ENCODE data around the gene SETD5.

SETD5 gene

GRCh38 chr3:9390265-9390888 lies 7.0 kb upstream of the SETD5 start:
- DNase-seq = no peak

- no peak for DNase-seq
Measured at GRCh38 chr3:9392041-9392440, 5.4 kb upstream of the SETD5 start.

DNA sequence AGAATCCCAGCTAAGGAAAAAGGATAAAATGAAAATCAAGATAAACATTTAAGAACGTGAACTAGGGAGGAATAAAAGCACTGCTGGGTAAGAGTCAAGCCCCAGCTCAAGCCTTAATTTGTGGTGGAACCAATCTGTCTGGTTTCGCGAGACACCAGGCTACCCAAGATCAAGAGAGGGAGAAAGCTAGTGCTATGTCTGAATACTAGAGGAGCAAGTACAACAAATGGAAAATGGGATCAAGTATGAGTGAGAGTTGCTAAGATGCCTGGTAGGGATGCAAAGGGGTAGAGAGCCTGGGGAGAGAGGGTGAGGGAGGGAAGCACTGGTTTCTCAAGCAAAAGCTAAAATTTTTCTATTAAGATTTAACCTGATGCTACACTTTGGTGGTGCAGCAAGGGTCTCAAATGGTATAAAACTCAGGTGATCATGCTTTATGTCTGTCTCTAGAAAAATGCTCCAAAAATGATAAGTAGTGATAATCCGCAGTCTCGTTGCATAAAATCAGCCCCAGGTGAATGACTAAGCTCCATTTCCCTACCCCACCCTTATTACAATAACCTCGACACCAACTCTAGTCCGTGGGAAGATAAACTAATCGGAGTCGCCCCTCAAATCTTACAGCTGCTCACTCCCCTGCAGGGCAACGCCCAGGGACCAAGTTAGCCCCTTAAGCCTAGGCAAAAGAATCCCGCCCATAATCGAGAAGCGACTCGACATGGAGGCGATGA lies 1.7 kb upstream of the SETD5 start:
- DNase-seq = no peak

GRCh38 chr3:9396301-9396631 lies 1.1 kb upstream of the SETD5 start:
- no peak for DNase-seq

DNA sequence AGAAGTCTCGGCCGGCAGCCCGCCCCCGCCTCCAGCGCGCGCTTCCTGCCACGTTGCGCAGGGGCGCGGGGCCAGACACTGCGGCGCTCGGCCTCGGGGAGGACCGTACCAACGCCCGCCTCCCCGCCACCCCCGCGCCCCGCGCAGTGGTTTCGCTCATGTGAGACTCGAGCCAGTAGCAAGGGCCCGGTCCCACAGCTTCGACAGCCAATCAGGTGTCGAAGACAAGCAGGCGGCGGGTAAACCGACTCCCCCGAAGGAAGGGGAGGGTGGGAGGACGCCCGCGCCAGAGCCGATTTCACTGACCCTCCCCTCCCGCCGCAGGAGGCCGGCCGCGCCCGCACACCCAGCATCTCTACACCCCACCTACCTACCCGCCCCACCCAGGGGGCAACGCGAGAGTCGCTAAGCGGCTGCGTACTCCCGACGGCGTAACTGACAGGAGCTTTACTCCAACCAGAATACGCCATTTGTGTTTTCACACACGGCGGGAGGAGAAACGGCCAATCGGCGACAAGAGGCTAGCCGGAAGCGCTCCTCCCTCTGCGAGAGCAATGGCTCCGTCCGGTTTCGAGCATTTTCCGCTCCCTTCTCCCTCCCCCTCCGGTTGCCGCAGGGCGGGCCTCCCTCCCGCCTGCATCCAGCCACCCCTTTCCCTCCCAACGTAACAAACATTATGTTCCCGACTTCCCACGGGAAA lies 633 bp upstream of the SETD5 start:
- DNase-seq = peak; percentile 76

DNA sequence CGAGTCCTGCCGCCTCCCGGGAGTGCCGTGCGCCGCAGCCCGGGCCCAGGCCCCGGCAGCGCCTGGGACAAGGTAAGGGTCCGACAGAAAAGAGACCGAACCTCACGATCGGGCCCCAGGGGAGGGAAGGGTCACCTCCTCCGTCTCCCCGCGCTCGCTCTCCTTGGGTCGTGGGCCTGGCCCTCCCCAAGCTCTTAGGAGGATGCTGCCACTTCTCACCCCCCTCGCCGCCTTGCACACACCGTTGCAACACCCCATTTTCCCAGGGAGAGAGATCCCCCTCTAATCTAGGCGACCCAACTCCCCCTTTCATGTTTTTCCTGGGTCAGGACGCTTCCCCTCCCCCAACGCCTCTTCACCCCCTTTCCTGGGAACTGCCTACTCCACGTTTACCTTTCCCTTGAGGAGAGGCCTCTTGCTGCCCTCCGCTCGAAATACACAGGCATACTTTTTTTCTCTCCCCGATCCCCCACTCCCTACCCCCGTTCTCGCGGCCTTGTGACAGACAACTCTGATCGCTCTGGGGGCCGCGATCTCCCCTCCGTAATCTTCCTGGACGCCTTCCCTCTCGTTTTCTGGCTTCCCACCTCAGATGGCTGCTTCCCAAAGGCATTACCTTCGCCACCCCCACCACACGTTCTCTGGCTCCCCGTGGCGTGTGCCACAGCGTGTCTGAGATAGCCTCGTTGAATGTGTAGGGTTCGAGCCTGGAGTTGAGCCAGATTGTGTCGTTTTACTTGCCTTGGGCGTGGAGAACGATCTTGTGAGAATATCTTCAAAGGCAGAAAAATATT lies 688 bp downstream of the SETD5 start:
- peak; percentile 10 for DNase-seq

DNA sequence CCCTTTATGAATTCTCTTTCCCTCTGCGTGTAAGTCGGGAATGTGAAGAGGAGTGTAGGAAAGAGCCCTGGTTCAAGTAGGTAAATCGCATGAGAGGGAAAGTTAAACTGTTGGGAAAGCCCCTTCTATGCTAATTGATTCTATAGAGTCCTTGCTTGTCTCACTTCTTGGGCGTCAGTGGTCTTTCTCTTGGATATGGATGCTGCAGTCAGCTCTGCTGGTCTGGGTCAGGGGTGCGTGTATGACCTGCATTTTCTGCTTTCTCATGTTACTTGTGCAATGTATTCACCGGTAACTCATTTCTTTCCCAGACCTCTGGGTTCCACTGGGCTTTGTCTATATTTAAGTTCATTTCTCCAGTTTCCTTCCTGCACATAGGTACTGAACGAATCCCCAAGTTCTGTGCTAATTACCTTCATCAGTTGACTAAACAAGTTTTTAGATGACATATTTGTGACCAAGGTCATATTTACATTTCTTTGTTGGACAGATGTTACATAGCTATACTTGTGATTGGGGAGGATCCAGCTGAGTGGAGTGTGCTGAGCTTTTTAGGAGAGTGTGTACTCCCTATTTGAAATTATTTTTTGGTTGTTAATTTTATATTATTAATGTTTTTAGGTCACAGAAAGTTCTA lies 1.4 kb downstream of the SETD5 start:
- no peak for DNase-seq

GRCh38 chr3:9399337-9399703 lies 1.9 kb downstream of the SETD5 start:
- DNase-seq = no peak

DNA sequence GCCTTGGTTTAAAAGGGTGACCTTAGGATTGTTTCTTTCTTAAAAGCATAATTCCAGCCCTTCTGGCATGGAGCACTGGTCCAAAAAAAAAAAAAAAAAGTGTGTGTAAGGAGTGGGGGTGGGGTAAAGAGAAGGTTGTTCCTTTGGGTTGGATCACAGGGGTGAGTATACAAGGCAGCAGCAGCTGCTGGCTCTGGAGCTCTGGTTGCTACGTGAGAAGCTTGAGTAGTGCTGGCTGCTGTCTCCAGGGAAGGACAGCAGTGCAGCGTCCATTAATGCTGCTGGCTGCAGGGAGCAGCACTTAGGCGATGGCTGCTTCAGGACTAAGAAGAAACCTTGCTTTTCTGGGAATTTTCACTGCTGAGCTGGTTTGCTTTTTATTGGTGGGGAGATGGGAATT lies 2.3 kb downstream of the SETD5 start:
- peak; percentile 22 for DNase-seq

GRCh38 chr3:9400616-9401015 lies 3.2 kb downstream of the SETD5 start:
- no peak for DNase-seq

GRCh38 chr3:9401986-9402385 lies 4.6 kb downstream of the SETD5 start:
- no peak for DNase-seq

DNA sequence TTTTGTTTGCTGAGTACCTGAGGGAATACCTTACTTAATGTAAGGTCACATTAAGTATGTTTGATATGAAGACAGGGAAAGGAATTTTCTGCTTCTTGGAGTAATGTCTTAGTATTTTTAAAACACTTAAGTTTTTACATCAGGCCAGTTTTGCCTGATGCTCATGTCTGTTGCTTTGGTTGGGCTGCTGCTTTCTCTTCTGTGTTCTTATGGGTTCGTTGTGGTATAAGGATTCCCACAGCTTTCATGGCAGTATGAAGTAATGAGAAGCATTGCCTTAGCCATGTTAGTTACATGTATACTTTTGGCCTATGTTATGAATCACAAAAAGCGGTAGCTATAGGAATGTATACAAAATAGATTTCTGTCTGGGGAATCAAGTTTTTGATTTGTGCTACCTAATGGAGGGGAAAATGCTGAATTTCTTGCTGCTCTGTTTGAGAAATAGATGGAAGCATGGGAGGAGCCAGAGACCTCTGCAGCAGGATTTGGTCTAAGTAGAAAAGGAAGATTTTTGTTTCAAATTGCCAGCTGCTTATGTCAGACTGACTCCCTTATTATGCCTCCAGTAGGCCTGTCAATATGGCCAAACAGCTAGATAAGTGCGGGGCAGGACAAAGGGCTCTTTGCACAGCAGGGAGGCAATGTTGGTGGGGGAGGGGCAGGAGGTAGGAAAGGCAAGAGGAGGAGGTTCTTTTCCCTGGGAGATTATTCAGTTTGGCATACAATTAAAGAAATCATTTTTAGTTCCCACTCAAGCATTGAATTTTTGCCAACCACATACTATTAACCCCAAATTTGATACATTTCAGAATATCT lies 5.2 kb downstream of the SETD5 start:
- DNase-seq = peak; percentile 44

- no peak for DNase-seq
Measured at GRCh38 chr3:9403463-9403862, 6.0 kb downstream of the SETD5 start.

DNA sequence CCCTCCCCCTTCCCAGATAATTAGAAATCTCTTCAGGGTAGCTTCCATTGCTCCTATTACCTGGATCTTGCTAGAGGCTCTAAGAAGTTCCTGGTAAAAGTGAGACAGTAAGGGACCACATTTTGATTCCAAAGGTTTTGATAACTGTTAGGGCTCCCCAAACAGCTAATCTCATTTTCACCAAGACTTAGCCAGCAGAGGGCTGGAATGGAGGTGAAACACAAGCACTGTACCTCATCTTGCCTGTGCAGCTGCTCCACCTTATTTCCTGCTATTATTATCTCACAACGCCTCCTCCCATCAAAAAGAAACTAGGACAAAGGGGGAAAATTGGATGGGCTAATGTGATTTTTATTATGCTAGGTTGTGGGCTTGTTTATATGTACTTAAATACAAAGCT lies 7.3 kb downstream of the SETD5 start:
- peak; percentile 37 for DNase-seq

- no peak for DNase-seq
Measured at GRCh38 chr3:9405756-9406155, 8.3 kb downstream of the SETD5 start.

DNA sequence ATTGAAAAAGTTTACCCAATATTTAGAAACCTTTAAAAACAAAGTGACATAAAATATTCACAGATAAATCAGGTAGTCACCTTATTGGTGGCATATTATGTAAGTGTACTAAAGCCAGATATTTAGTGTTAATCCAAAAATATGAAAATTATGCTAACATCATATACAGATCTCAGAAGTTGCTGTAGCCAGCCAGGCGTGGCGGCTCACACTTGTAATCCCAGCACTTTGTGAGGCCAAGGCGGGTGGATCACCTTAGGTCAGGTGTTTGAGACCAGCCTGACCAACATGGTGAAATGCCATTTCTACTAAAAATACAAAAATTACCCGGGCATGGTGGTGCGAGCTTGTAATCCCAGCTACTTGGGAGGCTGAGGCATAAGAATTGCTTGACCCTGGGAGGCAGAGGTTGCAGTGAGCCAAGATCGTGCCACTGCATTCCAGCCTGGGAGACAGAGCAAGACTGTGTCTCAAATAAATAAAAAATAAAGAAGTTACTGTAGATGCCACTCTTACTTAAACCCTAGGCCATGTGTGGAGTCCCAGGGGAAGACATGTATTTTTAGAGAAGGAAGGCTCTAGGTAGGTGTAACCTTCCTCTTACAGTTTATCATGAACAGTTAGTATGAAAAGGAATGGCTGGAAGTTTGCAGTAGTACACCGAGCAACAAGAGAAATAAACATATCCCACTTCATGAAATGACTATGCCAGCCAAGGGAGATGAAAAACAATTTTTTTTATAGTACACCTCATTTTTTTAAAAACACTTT lies 9.6 kb downstream of the SETD5 start:
- no peak for DNase-seq

GRCh38 chr3:9408061-9408460 lies 10.6 kb downstream of the SETD5 start:
- no peak for DNase-seq

DNA sequence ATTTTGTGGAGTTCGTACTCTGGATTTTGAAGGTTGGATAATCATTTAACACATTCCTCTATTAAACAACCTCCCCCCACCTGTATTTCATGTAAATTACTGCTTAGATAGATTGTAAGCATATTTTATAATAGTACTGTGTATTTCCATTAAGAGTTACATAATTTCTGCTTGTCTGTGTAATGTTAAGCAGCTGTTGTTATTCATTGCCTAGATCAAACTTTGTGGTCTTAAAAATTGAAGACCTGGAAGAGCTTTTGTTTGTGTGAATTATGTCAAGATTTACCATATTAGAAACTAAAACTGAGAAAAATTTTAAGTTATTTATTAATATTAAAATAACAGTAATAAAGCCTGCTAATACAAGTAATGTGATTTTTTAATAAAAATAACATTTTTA lies 11.1 kb downstream of the SETD5 start:
- DNase-seq = no peak

DNA sequence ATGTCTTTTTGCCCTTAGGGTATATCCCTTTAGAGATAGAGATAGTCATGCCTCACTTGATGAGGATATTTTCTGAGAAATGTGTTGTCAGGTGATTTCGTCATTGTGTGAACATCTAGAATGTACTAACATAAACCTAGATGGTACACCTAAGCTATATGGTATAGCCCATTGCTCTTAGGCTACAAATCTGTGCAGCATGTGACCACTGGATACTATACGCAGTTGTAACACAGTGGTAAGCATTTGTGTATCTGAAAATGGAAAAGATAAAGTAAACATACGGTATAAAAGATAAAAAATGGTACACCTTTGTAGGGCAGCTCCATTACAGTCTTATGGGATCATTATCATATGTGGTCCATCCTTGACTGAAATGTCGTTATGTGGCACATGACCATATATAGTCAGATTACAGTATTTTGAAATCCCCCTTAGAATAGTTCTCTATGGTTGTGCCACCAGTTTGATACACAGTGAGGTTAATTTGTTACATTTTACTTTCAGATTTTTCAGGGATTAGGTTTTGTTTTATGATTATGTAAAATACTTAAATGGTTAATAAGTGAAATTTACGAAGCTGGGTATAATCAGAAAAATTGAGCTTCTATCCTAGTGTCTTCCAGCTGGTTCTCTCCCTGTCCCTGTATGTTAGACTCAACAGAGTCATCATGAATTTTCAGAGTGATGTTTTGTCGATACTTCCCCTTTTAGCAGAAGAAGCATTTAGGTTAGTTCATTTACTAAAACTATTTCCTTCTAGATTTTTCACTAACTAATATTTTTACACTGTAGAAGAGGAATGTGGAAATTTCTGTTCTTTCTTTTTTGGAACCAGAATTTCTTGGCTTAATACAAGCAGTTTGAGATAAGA lies 12.8 kb downstream of the SETD5 start:
- no peak for DNase-seq

- no peak for DNase-seq
Measured at GRCh38 chr3:9411302-9411701, 13.9 kb downstream of the SETD5 start.
